VCaP (cell line): Measurements from ENCODE around the gene TBC1D22A.

Experiments used
- H3K27ac ChIP-seq: fragments of 450-650 bp; 2 replicates; pipeline ENCODE4 v1.5.1; 2017
- CTCF ChIP-seq: fragments of 450-650 bp; conservative IDR thresholded peaks from 2 replicates; pipeline ENCODE4 v1.5.1; 2017; ENCODE audit warnings: mild to moderate bottlenecking, moderate library complexity

TBC1D22A gene

GRCh38 chr22:46969961-46970360 is 207.5 kb downstream of the TBC1D22A start:
- TF ChIP-seq CTCF: no peak

DNA sequence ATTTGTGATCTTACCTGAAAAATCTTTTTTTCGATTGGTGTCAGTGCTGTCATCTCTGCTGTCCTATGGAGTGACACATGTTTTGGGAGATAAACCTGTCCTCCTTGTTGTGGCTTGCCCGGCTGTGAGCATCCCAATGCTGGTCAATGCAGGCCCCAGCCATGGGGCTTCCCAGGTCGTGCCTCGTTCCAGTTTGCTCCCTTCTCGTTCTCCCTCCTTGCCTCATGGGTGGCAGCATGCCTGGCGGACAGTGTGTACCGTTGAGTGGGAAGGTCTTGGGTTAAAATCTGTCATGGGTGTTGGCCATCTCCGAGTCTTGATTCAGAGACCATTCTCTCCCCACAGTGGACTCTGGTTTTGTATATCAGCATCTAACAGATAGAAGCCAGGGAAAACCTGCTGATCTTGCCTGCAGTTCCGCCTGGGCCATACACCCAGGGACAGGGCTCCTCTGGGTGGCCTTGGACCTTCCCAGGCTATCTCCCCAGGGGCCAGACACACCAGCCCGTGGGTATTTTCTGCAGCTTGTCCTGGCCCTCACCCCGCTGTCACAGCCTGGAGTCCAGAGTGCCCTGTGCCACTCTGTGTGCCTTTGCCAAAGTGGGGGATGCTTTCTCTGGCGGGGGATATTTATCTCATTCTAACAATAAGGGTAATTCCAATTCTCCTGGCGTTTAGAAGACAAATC is 208.1 kb downstream of the TBC1D22A start:
- H3K27ac ChIP-seq: peak overlapping the region; percentile 69
- no peak for TF ChIP-seq CTCF

More at GRCh38 chr22:46969961-46970360, 207.5 kb downstream of the TBC1D22A start:
- H3K27ac ChIP-seq: no peak overlapping the region

DNA sequence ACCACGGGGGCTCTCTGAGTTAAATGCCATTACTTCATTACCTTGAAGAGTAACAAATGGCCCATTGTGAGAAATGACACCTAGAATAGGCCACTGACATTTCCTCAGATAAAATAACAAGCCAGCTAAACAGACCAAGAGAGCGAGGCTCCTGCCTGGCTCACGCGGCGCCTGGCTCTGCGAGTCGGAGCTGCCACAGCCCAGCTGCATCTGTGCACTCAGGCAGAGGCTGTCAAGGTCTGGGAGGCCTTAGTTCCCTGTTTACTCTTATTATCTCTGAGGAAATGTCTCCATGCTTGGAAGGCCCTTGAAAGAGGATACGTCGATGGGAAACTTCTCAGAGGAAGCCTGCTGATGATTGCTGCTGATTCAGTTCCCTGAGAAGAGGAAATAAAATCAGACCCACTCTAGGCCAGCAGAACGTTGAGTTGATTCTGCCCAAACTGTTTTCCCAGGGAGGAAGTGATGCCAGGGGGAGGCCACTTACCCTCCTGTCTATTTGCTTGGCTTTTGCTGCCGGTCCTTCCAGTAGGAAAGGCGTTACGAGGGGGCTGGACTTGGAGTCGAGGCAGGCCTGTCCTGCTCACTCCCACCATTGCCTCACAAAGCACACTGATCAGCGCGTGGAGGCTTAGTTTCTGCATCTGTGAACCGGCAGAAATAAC is 208.8 kb downstream of the TBC1D22A start:
- no peak for TF ChIP-seq CTCF
- peak overlapping the region; percentile 69 for H3K27ac ChIP-seq

DNA sequence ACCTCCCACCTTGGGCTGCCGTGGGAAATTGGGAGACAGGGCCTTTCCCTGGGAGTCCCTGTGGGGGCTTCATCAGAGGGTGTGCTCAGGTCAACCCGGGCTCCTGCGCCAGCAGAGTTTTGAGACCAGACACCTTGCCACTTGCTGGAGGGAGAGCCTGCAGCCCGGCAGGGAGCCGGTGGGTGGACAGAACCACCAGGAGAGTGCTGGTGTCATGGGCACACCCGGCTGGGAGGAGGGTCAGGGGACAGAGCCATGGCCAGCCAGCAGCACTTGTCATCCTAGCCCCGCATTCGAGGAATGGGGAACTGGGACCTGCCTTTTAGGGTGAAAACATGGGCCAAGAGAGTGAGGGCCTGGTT is 209.3 kb downstream of the TBC1D22A start:
- H3K27ac ChIP-seq: peak overlapping the region; percentile 69
- no peak for TF ChIP-seq CTCF

- TF ChIP-seq CTCF: no peak
- H3K27ac ChIP-seq: peak overlapping the region; percentile 69
Measured at GRCh38 chr22:46972256-46972655, 209.8 kb downstream of the TBC1D22A start.

- no peak for TF ChIP-seq CTCF
- H3K27ac ChIP-seq: no peak overlapping the region
Measured at GRCh38 chr22:46972901-46973831, 210.7 kb downstream of the TBC1D22A start.

- no peak overlapping the region for H3K27ac ChIP-seq
- TF ChIP-seq CTCF: no peak
Measured at GRCh38 chr22:46974077-46974476, 211.6 kb downstream of the TBC1D22A start.
